DMS79 (cell line): ENCODE results near the gene GNB1.

Experiments used
- DNase-seq: peaks from one replicate; lab custom pipeline; 2025; lab: John Stamatoyannopoulos, UW

GNB1 gene

DNA sequence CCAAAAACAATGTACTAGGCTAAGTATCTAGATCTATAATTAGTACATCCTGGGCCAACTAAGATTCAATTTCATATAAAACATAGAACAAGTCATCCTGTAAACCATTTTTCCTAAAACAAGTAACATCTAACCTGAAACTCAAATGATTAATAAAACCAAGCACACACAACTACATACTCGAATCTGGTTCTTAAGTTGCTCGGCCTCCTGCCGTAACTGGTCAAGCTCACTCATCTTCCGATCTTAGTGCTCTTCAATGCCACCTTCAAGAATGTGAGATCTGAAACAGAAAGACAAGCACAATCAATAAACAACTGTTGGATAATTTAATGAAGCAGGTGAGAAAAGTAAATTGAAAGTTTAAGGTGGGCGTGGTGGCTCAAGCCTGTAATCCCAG lies 65.7 kb downstream of the GNB1 start:
- DNase-seq, result no peak

GRCh38 chr1:1819762-1820161 lies 71.1 kb downstream of the GNB1 start:
- no peak for DNase-seq

GRCh38 chr1:1817221-1817620 lies 73.7 kb downstream of the GNB1 start:
- DNase-seq, result no peak

DNA sequence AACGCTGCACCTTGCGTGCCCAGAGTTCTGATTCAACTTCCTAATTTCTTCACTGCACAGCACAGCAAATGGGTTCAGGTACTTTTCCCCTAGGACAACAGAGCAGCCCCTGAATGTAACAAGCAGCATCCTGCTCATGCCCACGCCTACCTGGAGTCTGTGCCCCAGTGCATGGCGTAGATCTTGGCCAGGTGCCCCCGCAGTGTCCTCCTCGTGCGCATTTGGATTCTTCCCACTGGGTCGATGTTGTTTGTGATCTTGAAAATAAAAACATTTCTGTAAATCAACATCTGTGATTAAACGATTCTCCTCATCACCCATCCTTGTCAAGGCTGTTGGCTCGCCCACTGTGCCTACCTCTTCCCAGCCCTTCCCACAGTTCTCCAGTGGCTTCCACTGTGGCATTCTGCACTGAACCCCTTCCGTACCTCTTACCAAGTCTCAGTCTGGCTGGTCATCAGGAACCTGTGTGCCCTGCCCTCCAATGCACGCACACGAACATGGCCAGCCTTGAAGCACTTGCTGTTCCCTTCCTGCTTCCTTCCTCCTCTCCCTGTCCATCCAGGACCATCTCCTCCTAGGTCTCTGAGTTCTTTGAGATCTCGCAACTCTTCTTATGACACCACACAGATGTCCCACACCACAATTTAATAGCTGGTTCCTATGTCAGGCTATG lies 75.1 kb downstream of the GNB1 start:
- DNase-seq, result no peak

DNA sequence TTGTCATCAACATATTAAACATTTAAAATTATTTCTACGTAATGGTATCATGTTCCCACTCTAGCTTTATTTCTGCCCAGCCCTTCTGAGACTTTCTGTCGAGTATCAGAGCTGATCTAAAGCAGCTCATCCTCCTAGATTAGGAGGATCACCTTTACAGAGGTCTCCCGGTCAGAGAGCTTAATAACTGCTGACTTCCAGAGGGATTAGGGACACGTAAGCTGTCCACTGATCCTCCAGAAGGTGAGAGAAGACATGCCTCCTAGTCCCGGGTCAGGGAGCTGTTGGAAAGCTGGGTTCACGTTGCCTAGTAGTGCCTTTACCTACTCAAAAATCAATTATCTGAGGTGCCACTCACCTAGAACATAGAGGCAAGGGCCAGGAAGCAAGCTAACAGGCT lies 81.4 kb downstream of the GNB1 start:
- no peak for DNase-seq

GRCh38 chr1:1808206-1808605 lies 82.7 kb downstream of the GNB1 start:
- no peak for DNase-seq

DNA sequence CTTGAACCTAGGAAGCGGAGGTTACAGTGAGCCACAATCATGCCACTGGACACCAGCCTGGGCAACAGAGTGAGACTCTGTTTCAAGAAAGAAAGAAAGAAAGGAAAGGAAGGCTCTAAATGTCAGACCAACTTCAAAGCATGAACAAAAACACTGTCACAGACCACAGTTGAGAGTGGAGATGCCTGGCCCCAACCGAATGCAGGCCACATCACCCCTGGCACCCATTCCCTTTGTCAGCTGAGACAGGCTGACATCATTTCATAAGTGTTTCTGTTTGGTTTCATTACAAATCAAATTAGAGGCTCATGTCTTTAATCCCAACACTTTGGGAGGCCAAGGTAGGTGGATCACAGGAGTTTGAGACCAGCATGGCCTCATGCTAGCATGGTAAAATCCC lies 84.0 kb downstream of the GNB1 start:
- DNase-seq, result no peak

DNA sequence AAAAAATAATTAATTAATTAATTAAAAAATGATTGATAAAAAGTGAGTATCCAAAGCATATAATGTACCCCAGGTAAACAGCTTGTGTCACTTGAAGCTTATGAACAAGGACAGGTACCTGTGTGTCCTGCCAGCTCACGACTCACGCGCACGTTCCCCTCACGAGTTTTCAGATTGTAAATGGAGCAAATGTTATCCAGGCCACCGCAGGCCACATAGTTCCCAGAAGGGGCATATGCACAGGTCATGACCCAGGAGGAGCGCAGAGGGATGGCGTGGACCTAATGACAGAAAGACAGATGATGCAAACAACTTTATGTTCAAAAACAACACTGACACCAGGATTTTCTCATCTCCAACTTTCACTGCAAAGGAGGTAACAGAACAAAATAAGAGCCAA lies 86.6 kb downstream of the GNB1 start:
- no peak for DNase-seq

GRCh38 chr1:1802871-1803270 lies 88.0 kb downstream of the GNB1 start:
- no peak for DNase-seq

DNA sequence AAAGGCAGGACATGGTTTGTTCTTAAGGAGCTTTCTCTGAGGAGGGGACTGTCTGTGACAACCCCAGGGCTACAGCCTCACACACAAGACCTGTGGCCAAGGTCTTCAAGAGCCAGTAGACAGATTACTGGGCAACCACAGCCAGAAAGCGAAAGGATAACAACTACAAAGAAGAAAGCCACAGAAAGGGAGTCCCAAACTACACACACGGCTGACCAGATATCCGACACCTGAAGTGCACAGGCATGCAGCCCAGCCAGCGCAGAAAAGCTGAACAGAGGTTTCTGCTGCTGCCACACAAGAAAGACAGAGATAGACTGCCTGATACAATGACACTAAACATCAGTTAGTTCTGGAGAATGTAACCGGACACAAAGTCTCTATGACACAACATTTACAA lies 91.2 kb downstream of the GNB1 start:
- no peak for DNase-seq

DNA sequence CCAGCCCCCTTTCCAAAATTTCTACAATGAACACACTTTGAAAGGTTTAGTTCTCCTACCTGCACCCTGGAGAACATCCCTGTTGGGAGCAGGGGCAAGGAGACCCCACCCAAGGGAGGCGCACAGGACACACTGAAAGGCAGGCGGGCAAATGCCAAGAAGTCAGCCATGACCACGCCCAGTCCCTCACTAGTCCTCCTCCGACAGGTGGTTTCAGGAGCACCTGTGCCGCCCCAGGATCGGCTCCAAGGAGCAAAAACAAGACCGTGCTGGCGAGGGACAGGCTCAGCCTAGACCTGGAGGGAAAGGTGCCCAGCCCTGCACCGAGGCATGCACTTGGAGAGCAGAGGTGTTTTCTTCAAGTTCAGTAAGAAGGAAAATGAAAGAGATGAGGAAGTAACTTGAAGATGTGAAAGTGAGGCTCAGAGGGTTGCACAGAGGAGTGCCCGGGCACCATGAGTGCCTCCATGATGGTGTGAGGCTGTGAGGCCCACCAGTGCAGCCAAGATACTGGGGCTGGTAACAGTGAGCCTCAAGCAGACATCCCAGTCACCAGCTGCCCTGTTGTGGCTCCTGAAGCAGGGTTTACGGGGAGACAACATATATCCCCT lies 93.1 kb downstream of the GNB1 start:
- no peak for DNase-seq

- no peak for DNase-seq
Measured at GRCh38 chr1:1796466-1796865, 94.4 kb downstream of the GNB1 start.

DNA sequence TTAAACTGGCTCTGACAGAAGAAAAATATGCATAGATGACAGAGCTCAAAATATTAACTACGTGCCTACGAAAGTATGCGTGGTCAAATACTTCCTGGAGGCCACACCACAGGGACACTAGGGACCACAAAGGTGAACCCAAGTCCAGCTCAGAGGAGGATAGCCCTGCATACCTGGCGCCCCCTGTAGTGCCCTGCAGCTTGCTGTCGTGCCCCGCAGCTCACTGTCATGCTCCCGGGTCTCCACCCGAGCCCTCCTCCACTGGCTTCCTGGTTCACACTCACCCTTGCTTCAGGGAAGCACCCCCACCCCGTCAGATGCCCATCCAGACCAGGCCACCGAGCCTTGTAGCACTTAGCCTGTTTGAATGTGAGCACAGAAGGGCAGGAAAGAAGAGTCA lies 95.9 kb downstream of the GNB1 start:
- DNase-seq, result no peak

DNA sequence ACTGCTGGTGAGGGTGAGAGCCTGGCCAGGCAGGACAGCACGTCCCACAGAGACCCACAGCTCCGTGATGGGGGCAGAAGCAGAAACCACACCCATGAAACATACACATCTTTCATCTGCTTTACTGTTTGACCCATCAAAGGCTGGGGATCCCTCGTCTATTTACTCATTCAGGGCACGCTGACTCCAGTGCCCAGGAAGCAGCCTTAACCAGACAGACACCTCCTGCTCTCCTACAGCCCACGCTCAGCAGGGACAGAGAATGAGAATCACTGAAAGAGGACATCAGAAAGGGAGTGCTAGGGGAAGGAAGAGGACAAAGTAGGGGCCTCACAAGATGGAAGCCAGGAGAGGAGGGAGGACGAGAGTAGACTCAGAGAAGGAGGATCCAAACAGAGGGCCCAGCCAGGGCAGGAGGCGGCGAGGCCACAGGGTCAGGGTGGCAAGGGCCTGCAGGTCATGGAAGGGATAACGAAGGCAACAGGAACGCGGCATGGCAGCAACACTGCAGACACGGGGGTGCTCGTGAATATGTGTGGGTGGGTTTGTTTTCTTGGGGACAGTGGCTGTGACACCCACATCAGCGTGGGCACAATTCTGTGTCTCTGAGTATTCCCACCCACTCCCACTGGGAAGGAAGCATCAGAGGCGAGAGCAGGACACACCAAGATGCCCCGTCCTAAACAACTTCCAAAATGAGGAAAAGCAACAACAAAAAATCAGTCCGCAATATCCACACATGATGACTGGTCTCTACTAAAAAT lies 97.2 kb downstream of the GNB1 start:
- DNase-seq, result no peak

GRCh38 chr1:1788646-1789431 lies 102.0 kb downstream of the GNB1 start:
- no peak for DNase-seq

GRCh38 chr1:1788136-1788535 lies 102.8 kb downstream of the GNB1 start:
- no peak for DNase-seq

DNA sequence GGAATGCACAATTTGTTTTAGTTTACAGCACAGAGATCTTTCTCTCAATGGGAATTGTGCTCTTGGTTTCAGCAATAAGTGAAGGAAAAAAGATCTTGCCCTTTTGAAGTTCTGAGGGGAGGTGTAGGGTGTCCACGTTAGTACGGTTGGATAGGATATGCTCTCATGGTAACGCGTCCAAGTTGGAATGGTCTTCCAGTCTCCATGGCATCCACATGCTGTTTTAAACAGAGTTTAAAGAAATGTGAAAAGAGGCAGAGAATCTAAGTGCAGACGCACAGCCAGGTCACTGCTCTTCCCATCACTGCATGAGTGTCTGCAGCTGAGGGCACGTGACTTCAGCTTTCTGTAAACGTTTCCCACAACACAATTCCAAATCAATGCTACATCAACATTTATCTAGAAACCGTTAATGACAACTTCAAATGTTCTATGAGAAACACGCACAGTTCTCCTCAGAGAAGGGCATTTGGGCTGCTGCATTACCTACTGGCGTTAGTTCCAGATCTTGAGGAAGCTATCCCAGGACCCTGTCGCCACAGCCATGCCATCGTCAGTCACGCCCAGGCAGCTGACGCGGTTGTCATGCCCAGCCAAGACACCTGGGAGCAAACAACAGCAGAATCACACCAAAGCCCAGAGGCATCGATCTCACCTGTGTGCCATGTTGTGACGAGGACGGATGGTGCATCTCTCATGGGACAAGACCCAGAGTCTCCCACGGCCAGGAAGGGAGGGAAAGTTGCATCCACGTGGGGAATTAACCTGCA lies 103.9 kb downstream of the GNB1 start:
- no peak for DNase-seq

- no peak for DNase-seq
Measured at GRCh38 chr1:1785666-1786065, 105.2 kb downstream of the GNB1 start.

- no peak for DNase-seq
Measured at GRCh38 chr1:1784933-1785332, 106.0 kb downstream of the GNB1 start.

DNA sequence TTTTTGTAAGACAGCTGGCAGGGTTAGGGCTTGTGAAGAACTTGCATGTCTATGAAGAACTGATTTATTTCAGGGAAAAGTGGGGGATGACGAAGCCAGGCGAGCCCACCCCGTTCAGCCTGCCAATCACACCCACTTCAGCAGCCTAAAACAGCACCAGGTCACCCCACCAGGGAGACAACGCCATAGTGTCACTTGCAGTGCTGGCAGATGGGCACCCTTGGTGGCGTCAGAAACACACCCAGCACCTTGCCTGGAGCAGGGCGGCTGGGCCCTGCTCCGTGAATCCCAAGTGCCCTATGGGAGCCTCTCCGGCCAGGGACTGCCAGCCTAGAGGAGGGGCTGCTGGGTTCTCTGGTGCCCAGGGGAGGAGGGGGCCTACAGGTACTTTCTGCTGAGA lies 107.6 kb downstream of the GNB1 start:
- DNase-seq, result no peak

GRCh38 chr1:1782399-1783221 lies 108.3 kb downstream of the GNB1 start:
- DNase-seq, result no peak
